Stomach (tissue), 9 donors: ENCODE results near the gene SNX21. TPM values are rescaled to one million over a fixed set of nuclear protein-coding genes. Genes with fewer than 3 reads are reported as not detected.

Experiments
- DNase-seq, 2 donors: peaks; one replicate each; pipeline versions ENCODE4 v3.0.0 to v3.0.0-alpha.2; 2013 to 2019
- H3K27ac ChIP-seq, 5 donors: fragments of 200-600 bp in 4 of 5; sonication (generic) in 4 of 5; one replicate each; pipeline ENCODE4 v1.5.1; 2013 to 2019; ENCODE audit warnings: mild to moderate bottlenecking in 1 of 5, moderate library complexity in 1 of 5
- H3K27me3 ChIP-seq, 3 donors: fragments of 200-600 bp; sonication (generic); one replicate each; pipeline ENCODE4 v1.5.1; 2017 to 2019; ENCODE audit warnings: mixed run types in 1 of 3
- H3K36me3 ChIP-seq, 4 donors: fragments of 200-600 bp; sonication (generic); 1 replicate in 3 of 4; 2 replicates in 1 of 4; pipeline ENCODE4 v1.5.1; 2016 to 2019
- H3K4me1 ChIP-seq, 4 donors: fragments of 200-600 bp; sonication (generic); one replicate each; pipeline ENCODE4 v1.5.1; 2016 to 2019
- H3K4me3 ChIP-seq, 4 donors: fragments of 200-600 bp; sonication (generic) in 3 of 4; one replicate each; pipeline ENCODE4 v1.5.1; 2016 to 2019; ENCODE audit warnings: mild to moderate bottlenecking in 1 of 4
- H3K9me3 ChIP-seq, 4 donors: fragments of 200-600 bp; sonication (generic); one replicate each; pipeline ENCODE4 v1.5.1; 2016 to 2019
- CTCF ChIP-seq, 7 experiments: fragments of 450-650 bp in 4 of 7; fragments of 200-600 bp in 3 of 7; sonication (generic) in 3 of 7; IDR thresholded peaks; one replicate each; pipeline ENCODE4 v1.5.1; 2016 to 2019; ENCODE audit warnings: antibody characterized with exemption in 7 of 7, control low read depth in 2 of 7, mild to moderate bottlenecking in 1 of 7
- EP300 ChIP-seq: sonication (generic); formaldehyde crosslinking; IDR thresholded peaks from one replicate; pipeline ENCODE4 v1.6.1; 2017; ENCODE audit warnings: antibody characterized with exemption
- POLR2A ChIP-seq, 4 donors: fragments of 450-650 bp; IDR thresholded peaks; one replicate each; pipeline ENCODE4 v1.6.1; 2016; ENCODE audit warnings: antibody characterized with exemption in 4 of 4, control low read depth in 2 of 4, mild to moderate bottlenecking in 1 of 4, moderate library complexity in 1 of 4
- POLR2AphosphoS5 ChIP-seq, 3 donors: sonication (generic); formaldehyde crosslinking; IDR thresholded peaks; one replicate each; pipeline ENCODE4 v1.6.1; 2016; ENCODE audit warnings: antibody characterized with exemption in 3 of 3
- WGBS, 5 donors: extraction: QIAGEN DNeasy Blood & Tissue Kit in 3 of 5; methylation state at CpG; one replicate each; pipeline versions ENCODE4 v1.1.5 to v1.1.7; 2013 to 2018; 5-methylcytosine and 5-hydroxymethylcytosine counted together
- intact Hi-C: fragments of 100-400 bp; cut with DNase I; formaldehyde crosslinking; loops from one replicate; pipeline ENCODE4 v1.15.1; 2023; ENCODE audit warnings: low total_unique reads
- polyA plus RNA-seq, 3 donors: library from polyadenylated mRNA; stranded (reverse); fragments of 200-250 nt; gene quantifications; one replicate each; pipeline ENCODE4 v1.2.3, GENCODE V29; 2013
- total RNA-seq, 5 donors: library from RNA; depleted of rRNA; stranded (reverse); fragments of >200 nt; gene quantifications; one replicate each; pipeline versions ENCODE4 v1.1.0 to v1.2.3, GENCODE V29; 2014 to 2016
- donor health status: healthy with polysubstance abuse.
- donor health status: Bipolar disorder and iron deficiency.
- donor health status: healthy.

SNX21 gene
- total and polyA plus RNA-seq, 8 donors = 15.2 to 120 (median 24.4) TPM

- H3K36me3 ChIP-seq = peaks cover 17 to 37% (median 28%) of the 10 kb centered on the region in 4 donors
- no peak overlapping the region for H3K4me3 ChIP-seq
- 78 to 86% (median 83%) methylated on average over 4 of the region's 4 CpGs for WGBS, 5 donors
- H3K27me3 ChIP-seq = no peaks in the 10 kb centered on the region
- H3K9me3 ChIP-seq = no peaks in the 10 kb centered on the region
- no peaks in the 10 kb centered on the region for H3K4me1 ChIP-seq
- H3K27ac ChIP-seq = no peak overlapping the region
- no peak for TF ChIP-seq EP300
- TF ChIP-seq POLR2AphosphoS5 (IDR thresholded peaks at IDR 0.05) = no peak
- TF ChIP-seq POLR2A (IDR thresholded peaks at IDR 0.05) = no peak
- no peak for TF ChIP-seq CTCF (IDR thresholded peaks at IDR 0.05)
- intact Hi-C loops = no loop called here
- no peak for DNase-seq
Measured at GRCh38 chr20:45874576-45874975, 41.0 kb downstream of the SNX21 start.

GRCh38 chr20:45878076-45878761 is 44.6 kb downstream of the SNX21 start:
- Histone ChIP-seq H3K27ac (no peak overlapping the region), H3K4me3 (no peak overlapping the region), H3K27me3 (no peaks in the 10 kb centered on the region), H3K9me3 (no peaks in the 10 kb centered on the region), H3K4me1 (peaks cover 10 to 27% (median 21%) of the 10 kb centered on the region in 4 donors), H3K36me3 (peaks cover 17 to 38% (median 34%) of the 10 kb centered on the region in 4 donors)
- 73 to 91% (median 83%) methylated on average over 13 of the region's 13 CpGs for WGBS, 5 donors
- TF ChIP-seq CTCF (IDR thresholded peaks at IDR 0.05) (no peak), POLR2A (IDR thresholded peaks at IDR 0.05) (no peak), EP300 (no peak), POLR2AphosphoS5 (IDR thresholded peaks at IDR 0.05) (no peak)
- DNase-seq = peak in 1 of 2 donors; percentile 60
- intact Hi-C loops = no loop called here

GRCh38 chr20:45880988-45881788 is 47.6 kb downstream of the SNX21 start, which contains the start of gene ZSWIM1:
Gene ZSWIM1 (plus strand): TSS chr20:45881227. CDS start chr20:45882593, 1,366 bp downstream.
- Histone ChIP-seq H3K27me3 (no peaks in the 10 kb centered on the region), H3K36me3 (peaks cover 21 to 64% (median 59%) of the 10 kb centered on the region in 4 donors), H3K4me3 (peak within 1 kb of the TSS; percentile 61 to 75 (median 68)), H3K9me3 (no peaks in the 10 kb centered on the region), H3K27ac (peak within 1 kb of the TSS; percentile 86 to 91 (median 90)), H3K4me1 (peaks cover 16 to 46% (median 32%) of the 10 kb centered on the region in 4 donors)
- intact Hi-C loops = no loop called here
- peak; percentile 100 for DNase-seq
- TF ChIP-seq EP300 = no peak
- TF ChIP-seq POLR2AphosphoS5 (IDR thresholded peaks at IDR 0.05) = peak; percentile 29 to 85 (median 84)
- no peak for TF ChIP-seq POLR2A (IDR thresholded peaks at IDR 0.05)
- TF ChIP-seq CTCF (IDR thresholded peaks at IDR 0.05) = no peak
- WGBS, 5 donors = 0 to 1% (median 1%) methylated on average over 23 of the region's 23 CpGs

GRCh38 chr20:45882469-45883099 is 49.0 kb downstream of the SNX21 start:
- H3K4me3 ChIP-seq = no peak overlapping the region
- peaks cover 19 to 67% (median 61%) of the 10 kb centered on the region in 4 donors for H3K36me3 ChIP-seq
- no peaks in the 10 kb centered on the region for H3K27me3 ChIP-seq
- no peak for DNase-seq
- H3K27ac ChIP-seq = peak overlapping the region in 1 of 5 donors; percentile 91
- no peak for TF ChIP-seq POLR2A (IDR thresholded peaks at IDR 0.05)
- no peak for TF ChIP-seq POLR2AphosphoS5 (IDR thresholded peaks at IDR 0.05)
- TF ChIP-seq EP300 = no peak
- no peak for TF ChIP-seq CTCF (IDR thresholded peaks at IDR 0.05)
- WGBS, 5 donors = 66 to 88% (median 74%) methylated on average over 4 of the region's 4 CpGs
- intact Hi-C loops = no loop called here
- H3K9me3 ChIP-seq = no peaks in the 10 kb centered on the region
- H3K4me1 ChIP-seq = peaks cover 16 to 46% (median 32%) of the 10 kb centered on the region in 4 donors
